GM15510 (cell line): ENCODE measurements around the gene FITM2.

Experiments
- POLR2A ChIP-seq: IDR thresholded peaks from 3 replicates; pipeline ENCODE4 v1.6.1; 2011; ENCODE audit warnings: borderline replicate concordance; ENCODE audit not compliant: insufficient read length; ENCODE audit errors: extremely low read depth

FITM2 gene

DNA sequence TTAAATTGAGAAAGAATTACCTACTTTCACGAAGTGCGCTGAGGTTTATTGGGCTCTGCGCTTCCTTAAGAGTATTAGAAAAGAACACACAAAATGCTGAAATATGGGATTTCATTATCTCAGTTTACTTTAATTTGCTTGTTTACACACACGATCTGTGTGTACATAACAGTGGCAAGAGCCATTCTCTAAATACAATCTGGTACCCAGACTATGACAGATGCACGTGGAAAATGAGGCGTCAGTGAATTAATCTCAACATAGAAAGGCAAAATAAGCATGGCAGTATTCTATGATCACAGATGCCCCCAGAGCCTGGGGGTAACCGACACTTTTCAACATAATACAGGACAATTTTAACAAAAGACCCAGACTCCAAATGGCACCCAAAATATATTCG lies 8.3 kb downstream of the FITM2 start:
- TF ChIP-seq POLR2A: no peak

DNA sequence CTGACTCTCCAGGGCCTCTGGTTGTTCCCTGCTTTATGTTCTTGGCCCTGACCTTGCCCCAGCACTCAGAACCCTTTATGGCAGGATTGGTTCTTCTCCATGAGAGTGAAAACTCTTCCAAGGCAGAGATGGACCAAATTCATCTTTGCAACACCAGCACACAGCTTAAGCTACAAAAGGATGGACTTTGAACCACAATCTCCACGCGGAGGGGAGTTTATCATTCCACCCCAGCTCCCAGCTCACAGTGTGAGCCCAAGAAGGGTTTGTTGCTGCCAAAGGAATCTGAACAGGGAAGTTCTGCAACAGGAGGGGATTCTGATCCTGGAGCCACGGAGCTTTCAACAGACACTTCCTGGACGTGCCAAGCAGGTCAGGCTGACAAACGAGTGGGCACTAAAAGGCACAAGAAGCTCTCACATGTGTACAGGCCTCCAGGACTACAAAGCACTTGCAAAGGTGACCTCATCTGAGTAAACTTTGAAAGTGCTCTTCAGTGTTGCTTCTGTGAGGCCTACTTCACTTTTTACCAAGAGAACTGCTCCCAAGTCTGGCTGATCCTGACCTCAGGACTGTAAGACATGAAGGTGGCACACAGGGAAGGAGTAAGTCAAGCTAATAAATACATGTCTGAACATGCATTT lies 8.9 kb downstream of the FITM2 start:
- TF ChIP-seq POLR2A: no peak

DNA sequence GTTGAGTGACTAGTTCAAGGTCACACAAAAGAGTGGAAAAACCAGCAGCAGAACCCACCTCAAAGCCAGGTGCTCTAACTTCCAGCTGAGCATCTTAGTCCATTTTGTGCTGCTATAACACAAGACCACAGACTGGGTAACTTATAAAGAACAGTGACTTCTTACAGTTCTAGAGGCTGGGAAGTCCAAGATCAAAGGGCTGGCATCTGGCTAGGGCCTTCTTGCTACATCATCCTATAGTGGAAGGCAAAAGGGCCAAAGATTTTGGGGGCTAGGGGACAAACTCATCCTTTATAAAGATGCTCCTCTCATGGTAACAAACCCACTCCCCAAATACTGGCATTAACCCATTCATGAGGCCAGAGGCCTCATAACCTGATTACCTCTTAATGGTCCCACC lies 9.7 kb downstream of the FITM2 start:
- no peak for TF ChIP-seq POLR2A

DNA sequence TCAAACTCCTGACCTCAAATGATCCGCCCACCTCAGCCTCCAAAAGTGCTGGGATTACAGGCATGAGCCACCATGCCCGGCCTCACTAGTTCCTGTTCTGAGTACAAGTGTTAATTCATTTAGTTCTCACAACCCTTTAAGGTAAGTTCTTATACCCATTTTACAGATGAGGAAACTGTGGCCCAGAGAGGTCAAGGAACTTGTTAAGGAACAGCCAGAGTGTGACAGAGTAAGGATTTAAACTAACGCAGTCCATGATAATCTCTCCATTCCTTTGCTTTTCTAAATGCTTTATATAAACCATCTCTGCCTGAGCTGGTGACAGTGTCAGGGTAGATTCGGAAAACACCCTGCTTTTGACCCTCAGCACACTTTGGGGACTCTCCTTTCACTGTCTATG lies 13.3 kb downstream of the FITM2 start:
- no peak for TF ChIP-seq POLR2A

DNA sequence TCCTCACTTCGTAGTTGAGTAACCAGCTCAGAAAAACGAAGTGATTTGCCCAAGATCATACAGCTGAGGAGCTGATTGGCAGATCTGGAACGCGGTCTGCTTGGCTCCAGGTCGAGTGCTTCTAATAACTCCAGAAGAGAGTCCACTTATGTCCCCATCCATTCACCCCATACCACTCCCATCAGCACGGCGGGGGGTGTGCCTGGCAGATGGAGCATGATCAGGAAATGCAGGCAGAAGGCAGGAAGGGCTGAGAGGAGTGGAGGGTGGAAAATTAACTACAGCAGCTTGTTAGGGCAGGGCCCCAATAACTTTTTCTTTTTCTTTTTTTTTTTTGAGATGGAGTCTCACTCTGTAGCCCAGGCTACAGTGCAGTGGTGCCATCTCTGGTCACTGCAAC lies 15.0 kb downstream of the FITM2 start:
- no peak for TF ChIP-seq POLR2A

DNA sequence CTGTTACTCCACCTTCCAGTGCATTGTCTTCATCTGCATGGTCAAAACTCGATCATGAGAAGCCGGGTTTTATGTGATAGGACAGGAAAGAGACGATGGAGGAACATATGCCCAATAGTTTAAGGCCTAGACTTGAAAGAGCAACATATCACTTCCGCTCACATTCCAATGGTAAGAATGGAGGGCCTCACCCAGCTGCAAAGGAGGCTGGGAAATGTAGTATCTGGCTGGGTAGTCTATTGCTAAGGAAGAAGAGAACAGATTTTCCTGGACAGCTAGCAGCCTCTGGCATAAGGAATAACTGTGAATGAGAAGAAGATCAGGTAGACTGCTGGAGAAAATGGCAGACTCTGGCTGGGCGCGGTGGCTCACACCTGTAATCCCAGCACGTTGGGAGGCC lies 19.2 kb downstream of the FITM2 start:
- no peak for TF ChIP-seq POLR2A

DNA sequence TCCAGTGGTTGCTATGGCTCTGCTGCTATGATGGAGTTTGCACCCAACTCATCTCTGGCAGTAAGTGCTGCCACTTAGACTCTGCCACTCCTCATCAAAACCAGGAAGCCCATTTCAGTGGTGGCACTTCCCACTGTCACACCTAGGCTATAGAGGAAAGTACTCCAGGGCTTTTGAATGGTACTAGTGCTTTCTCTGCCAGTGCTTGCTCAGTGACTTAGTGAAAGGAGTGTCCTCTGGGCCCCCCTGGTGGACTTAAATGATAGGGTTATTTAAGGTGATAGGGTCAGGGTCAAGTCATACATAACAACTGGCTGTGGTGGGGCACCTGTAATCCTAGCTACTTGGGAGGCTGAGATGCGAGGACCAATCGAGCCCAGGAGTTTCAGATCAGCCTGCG lies 22.8 kb downstream of the FITM2 start:
- TF ChIP-seq POLR2A: no peak

DNA sequence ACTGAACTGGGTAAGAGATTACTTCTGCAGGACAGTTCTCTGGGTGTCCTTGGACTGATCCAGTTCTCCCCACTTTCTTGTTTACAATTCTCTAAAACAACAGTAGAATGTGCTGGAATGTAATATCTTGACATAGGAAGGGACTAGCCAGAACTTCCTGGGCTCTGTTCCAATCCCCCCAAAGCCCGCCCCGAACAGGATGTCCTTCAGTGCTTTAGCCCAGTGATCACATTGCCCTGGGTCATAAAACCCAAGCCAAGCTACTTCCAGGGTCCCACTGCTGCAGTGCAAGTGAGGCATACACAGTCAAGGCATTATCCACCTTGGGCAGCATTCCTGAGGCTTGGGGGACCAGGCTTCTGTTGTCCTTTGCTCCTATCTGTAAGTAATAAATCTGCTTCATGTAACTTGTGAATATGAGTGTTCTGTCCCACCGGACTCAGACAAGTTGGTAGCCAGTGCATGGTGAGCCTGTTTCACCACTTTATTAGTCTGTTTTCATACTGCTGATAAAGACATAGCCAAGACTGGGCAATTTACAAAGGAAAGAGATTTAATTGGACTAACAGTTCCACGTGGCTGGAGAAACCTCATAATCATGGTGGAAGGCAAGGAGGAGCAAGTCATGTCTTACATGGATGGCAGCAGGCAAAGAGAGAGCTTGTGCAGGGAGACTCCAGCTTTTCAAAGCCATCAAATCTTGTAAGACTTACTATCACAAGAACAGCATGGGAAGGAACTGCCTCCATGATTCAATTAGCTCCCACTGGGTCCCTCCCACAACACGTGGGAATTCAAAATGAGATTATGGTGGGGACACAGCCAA lies 23.5 kb downstream of the FITM2 start:
- no peak for TF ChIP-seq POLR2A

DNA sequence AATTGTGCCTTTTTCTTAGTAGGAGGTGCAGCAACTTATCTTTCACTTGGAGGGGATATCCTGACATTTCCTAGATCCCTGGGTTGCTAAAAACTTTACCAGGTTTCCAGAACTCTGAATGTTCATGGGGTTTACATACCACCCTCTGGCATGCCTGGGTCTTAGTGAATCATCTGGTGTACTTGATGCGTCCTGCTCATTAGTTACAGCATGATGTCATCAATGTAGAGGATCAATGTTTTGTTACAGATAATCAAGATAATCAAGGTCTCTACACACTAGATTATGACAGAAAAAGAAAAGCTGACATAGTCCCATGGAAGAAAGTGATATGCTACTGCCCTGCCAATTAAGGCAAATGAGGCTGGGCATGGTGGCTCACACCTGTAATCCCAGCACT lies 27.0 kb downstream of the FITM2 start:
- no peak for TF ChIP-seq POLR2A

DNA sequence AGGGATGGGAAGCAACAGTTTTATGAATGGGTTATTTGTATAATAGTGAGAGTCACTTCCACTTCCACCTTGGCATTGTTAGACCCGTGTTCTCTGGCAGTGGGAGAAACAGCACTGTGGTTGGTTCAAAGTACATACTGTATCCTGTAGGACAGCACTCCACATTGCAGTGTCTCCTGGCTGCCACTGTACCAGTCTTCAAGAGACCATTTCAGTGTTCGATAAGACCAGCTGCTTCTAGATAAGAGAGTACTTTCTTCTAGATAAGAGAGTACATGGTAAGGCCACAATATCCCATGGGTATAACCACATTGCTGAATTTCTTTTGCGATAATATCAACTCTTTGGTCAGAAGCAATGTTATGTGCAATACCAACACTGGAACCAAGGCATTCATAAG lies 28.8 kb downstream of the FITM2 start:
- TF ChIP-seq POLR2A: no peak

DNA sequence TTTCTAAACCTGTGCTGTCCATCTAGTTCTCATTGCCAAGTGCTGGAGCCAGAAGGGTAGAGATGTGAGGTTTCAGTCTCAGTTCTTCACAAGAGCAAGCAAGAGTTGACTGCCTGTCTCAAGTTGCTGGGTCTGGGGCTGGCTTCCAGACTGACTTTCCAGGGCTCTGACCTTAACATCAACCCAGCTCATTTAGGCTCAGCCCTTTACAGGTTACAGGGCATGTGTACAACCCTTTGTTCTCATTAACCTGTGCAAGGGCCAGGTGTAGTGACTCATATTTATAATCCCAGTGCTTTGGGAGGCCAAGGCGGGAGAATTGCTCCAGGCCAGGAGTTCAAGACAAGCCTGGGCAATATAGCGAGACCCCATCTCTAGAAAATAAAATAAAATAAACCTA lies 30.6 kb downstream of the FITM2 start:
- no peak for TF ChIP-seq POLR2A

DNA sequence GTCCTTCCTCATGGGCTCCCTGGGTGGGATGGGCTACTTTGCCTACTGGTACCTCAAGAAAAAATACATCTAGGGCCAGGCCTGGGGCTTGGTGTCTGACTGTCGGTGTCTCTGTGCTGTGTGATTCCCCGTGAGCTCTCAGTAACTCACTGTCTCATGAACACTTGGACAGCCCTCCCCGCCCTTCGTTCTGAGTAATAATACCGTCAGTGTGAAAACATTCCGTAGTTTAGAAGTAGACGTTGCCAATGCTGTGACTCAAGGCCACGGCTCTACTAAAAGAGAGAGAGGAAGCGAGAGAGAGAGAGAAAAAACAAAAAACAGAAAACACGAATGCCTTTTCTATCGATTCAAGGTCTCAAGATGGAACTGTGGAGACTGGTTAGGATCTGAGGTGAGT lies 31.8 kb downstream of the FITM2 start:
- TF ChIP-seq POLR2A: no peak

DNA sequence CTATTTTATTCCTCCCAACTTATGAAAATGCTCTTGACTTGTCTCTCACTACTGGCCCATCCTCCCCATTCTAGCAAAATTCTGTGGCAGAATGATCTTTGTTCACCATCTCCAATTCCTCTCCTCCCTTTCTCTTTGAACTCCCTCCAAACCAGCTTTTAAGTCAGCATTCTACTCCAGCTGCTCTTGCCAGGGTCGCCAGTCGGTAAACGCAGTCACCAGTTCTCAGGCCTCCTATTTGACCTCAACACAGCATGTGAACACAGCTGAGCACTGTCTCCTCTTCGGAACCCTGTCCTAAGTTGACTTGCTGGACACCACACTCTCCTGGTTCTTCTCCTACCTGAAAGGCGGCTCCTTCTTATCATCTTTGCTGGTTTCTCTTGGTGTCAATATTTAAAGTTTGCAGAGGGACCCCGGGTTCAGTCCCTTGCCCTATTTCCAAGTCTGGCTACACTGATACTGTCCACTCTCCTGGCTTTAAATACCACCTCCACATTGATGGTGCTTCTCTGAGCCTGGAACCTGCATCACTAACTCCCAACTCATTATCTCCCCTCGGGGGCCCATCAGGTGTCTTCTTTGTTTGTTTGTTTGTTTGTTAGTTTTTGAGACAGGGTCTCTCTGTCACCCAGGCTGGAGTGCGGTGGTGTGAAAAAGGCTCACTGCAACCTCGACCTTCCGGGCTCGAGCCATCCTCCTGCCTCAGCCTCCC lies 36.5 kb downstream of the FITM2 start:
- no peak for TF ChIP-seq POLR2A

DNA sequence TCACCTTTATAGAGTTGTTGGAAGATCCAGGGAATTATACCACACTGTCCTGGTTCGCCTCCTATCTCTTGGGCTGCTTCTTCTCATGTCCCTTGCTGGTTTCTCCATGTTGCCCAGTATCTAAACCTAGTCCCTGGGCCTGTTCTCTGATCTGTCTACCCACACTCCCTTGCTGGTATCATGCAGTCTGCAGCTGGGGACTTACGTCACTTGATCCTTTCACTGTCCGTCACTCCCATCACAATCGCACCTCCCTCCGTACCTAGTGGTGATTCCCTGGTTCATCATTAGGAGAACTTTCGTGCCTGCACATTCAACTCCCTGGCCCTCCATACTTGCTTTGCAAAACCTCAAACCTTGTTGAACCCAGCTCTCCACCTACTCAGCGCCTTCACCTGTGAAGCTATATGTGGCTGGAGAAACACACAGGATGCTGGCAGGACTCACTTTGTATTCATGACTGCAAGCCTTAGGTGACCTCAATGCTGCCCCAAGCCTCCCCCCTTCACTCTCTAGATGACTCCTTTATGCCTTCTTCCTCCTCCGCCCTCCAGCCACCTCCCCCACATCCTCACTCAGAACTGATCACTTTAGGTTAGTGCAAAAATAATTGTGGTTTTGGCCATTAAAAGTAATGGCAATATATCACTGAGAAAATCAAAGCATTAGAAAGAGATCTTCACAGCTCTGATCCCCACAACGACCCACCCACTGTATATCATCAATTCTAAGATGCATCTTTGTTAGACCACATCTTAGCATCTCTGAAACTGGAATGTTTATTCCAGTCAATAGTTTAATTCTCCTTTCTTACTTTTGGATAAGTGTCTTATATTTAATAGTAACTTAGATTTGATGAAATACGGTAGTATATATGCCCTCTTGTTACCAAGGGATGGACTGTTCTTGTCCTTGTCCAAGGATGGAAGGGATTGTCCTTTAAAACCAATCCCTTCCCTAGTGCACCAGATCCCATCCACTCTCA lies 37.5 kb downstream of the FITM2 start:
- TF ChIP-seq POLR2A: no peak
